D721Med (cell line): ENCODE measurements around the gene VPS13A.
"Not testable (repeated sequence)": the region's sequence is repeated elsewhere in the genome, so short reads cannot be mapped to it uniquely, and the experiment has no call there.

Experiments used
- DNase-seq: peaks from one replicate; pipeline ENCODE4 v3.0.0; 2011; ENCODE audit warnings: low spot score; ENCODE audit not compliant: insufficient read length
- FAIRE-seq: peaks from 2 replicates; lab custom pipeline; 2011; peaks lifted over from hg19 to GRCh38; lab: Jason Lieb, UNC
- CTCF ChIP-seq: IDR thresholded peaks from 2 replicates; pipeline ENCODE4 v1.5.1; 2012; ENCODE audit warnings: mild to moderate bottlenecking, control low read depth; ENCODE audit not compliant: insufficient read depth; ENCODE audit errors: missing control alignments

VPS13A gene

GRCh38 chr9:77391834-77392233, 214.5 kb downstream of the VPS13A start:
- DNase-seq (no peak), FAIRE-seq (no peak)
- no peak for TF ChIP-seq CTCF

GRCh38 chr9:77392328-77392727, 215.0 kb downstream of the VPS13A start:
- FAIRE-seq (no peak), DNase-seq (no peak)
- no peak for TF ChIP-seq CTCF

GRCh38 chr9:77398581-77398980, 221.2 kb downstream of the VPS13A start:
- DNase-seq, FAIRE-seq: not testable (repeated sequence)

- FAIRE-seq (no peak), DNase-seq (no peak)
- no peak for TF ChIP-seq CTCF
Observed at GRCh38 chr9:77399964-77400363, 222.6 kb downstream of the VPS13A start.

GRCh38 chr9:77402286-77402685, 225.0 kb downstream of the VPS13A start:
- DNase-seq (no peak), FAIRE-seq (no peak)
- no peak for TF ChIP-seq CTCF

GRCh38 chr9:77403239-77403638, 225.9 kb downstream of the VPS13A start:
- TF ChIP-seq CTCF: no peak
- DNase-seq (no peak), FAIRE-seq (no peak)

- DNase-seq, FAIRE-seq: not testable (repeated sequence)
Observed at GRCh38 chr9:77408521-77408920, 231.2 kb downstream of the VPS13A start.

- FAIRE-seq (no peak), DNase-seq (no peak)
- no peak for TF ChIP-seq CTCF
Observed at GRCh38 chr9:77417566-77417965, 240.2 kb downstream of the VPS13A start.
